HCT116 (cell line): ENCODE results near the gene DOCK4.

ENCODE experiments used
- CTCF ChIP-seq, 3 experiments: fragments of 200-600 bp in 1 of 3; sonication (generic) in 1 of 3; IDR thresholded peaks in 2 of 3; conservative IDR thresholded peaks in 1 of 3; 2 replicates each; pipeline ENCODE4 v1.5.1; 2012 to 2017; ENCODE audit warnings: low read depth in 2 of 3, low read length in 2 of 3, antibody characterized with exemption in 1 of 3, borderline replicate concordance in 1 of 3, control low read depth in 1 of 3, mild to moderate bottlenecking in 1 of 3, mixed read lengths in 1 of 3, mixed run types in 1 of 3, moderate library complexity in 1 of 3; ENCODE audit not compliant: insufficient read depth in 1 of 3
- EGR1 ChIP-seq: IDR thresholded peaks from 2 replicates; pipeline ENCODE4 v1.6.1; 2012; ENCODE audit warnings: low read depth
- MAX ChIP-seq: IDR thresholded peaks from 2 replicates; pipeline ENCODE4 v1.6.1; 2012
- POLR2A ChIP-seq: IDR thresholded peaks from 2 replicates; pipeline ENCODE4 v1.7.0; 2011; ENCODE audit warnings: borderline replicate concordance; ENCODE audit not compliant: insufficient read depth, insufficient read length; ENCODE audit errors: extremely low read depth
- POLR2AphosphoS5 ChIP-seq: IDR thresholded peaks from 2 replicates; pipeline ENCODE4 v1.6.1; 2011; ENCODE audit warnings: mild to moderate bottlenecking, low read depth, low read length, moderate library complexity
- REST ChIP-seq: IDR thresholded peaks from 2 replicates; pipeline ENCODE4 v1.6.1; 2012; ENCODE audit warnings: low read depth
- ZFX ChIP-seq: fragments of 450-650 bp; IDR thresholded peaks from 2 replicates; pipeline ENCODE4 v1.6.1; 2017
- ZNF274 ChIP-seq: fragments of 200-500 bp; sonication (Bioruptor generic); IDR thresholded peaks from 2 replicates; pipeline ENCODE4 v1.6.1; 2014; ENCODE audit warnings: mild to moderate bottlenecking, low read depth, low read length, inconsistent platforms

GRCh38 chr7:111914291-111914690, 291.9 kb downstream of the DOCK4 start:
- TF ChIP-seq CTCF (IDR thresholded peaks at IDR 0.05 in 2 of 3, conservative IDR thresholded peaks at IDR 0.05 in 1 of 3; ENCODE audit: borderline replicate concordance in 1 of 3, insufficient read depth in 1 of 3, low read depth in 2 of 3, low read length in 2 of 3) (no peak), EGR1 (no peak), MAX (no peak), REST (no peak), POLR2A (no peak), POLR2AphosphoS5 (no peak), ZFX (no peak), ZNF274 (no peak)
